Fibroblast of lung (primary cell): Measurements from ENCODE around the gene NR6A1. TPM values are rescaled to one million over a fixed set of nuclear protein-coding genes. Genes with fewer than 3 reads are reported as not detected.

Source experiments
- DNase-seq, 2 donors: peaks; one replicate each; pipeline versions ENCODE4 v3.0.0 to v3.0.0-alpha.2; 2010; ENCODE audit warnings: low read depth in 2 of 2
- H2AFZ ChIP-seq: 2 replicates; pipeline ENCODE4 v1.5.1; 2012; ENCODE audit warnings: low read length, control low read depth, inconsistent platforms
- H3K27ac ChIP-seq: 2 replicates; pipeline ENCODE4 v1.5.1; 2011; ENCODE audit warnings: low read length, control low read depth; ENCODE audit not compliant: insufficient read depth
- H3K27me3 ChIP-seq: 2 replicates; pipeline ENCODE4 v1.5.1; 2011; ENCODE audit warnings: mild to moderate bottlenecking, low read length; ENCODE audit not compliant: control insufficient read depth, insufficient read depth
- H3K36me3 ChIP-seq: 2 replicates; pipeline ENCODE4 v1.5.1; 2011; ENCODE audit warnings: low read length; ENCODE audit not compliant: control insufficient read depth, insufficient read depth
- H3K4me1 ChIP-seq: 2 replicates; pipeline ENCODE4 v1.5.1; 2011; ENCODE audit warnings: low read length; ENCODE audit not compliant: control insufficient read depth, insufficient read depth; ENCODE audit errors: extremely low read depth
- H3K4me2 ChIP-seq: 2 replicates; pipeline ENCODE4 v1.5.1; 2011; ENCODE audit warnings: low read length, control low read depth; ENCODE audit not compliant: insufficient read depth; ENCODE audit errors: extremely low read depth
- H3K4me3 ChIP-seq, 4 experiments: fragments of 200-600 bp in 1 of 4; sonication (generic) in 1 of 4; replicated peaks in 1 of 4; 2 replicates each; pipeline ENCODE4 v1.5.1; 2011 to 2016; ENCODE audit warnings: low read length in 4 of 4, low read depth in 3 of 4, mild to moderate bottlenecking in 3 of 4, control low read depth in 2 of 4, inconsistent platforms in 1 of 4, mixed read lengths in 1 of 4; ENCODE audit not compliant: insufficient read depth in 1 of 4; ENCODE audit errors: control extremely low read depth in 1 of 4
- H3K79me2 ChIP-seq: 2 replicates; pipeline ENCODE4 v1.5.1; 2012; ENCODE audit warnings: mild to moderate bottlenecking, low read length, inconsistent platforms; ENCODE audit not compliant: control insufficient read depth, insufficient read depth
- H3K9ac ChIP-seq: 2 replicates; pipeline ENCODE4 v1.5.1; 2011; ENCODE audit warnings: mild to moderate bottlenecking, low read length, control low read depth; ENCODE audit not compliant: insufficient read depth
- H3K9me3 ChIP-seq: 2 replicates; pipeline ENCODE4 v1.5.1; 2012; ENCODE audit warnings: low read depth, low read length; ENCODE audit not compliant: control insufficient read depth, insufficient read depth
- H4K20me1 ChIP-seq: 2 replicates; pipeline ENCODE4 v1.5.1; 2011; ENCODE audit warnings: low read length; ENCODE audit not compliant: control insufficient read depth, insufficient read depth; ENCODE audit errors: extremely low read depth
- EZH2 ChIP-seq: IDR thresholded peaks from 2 replicates; pipeline ENCODE4 v1.5.1; 2012; ENCODE audit warnings: low read length, control low read depth, mild to moderate bottlenecking; ENCODE audit errors: missing control alignments
- polyA plus RNA-seq, 2 donors: library from polyadenylated mRNA; depleted of rRNA in 1 of 2; stranded (reverse) in 1 of 2; unstranded in 1 of 2; fragments of >200 nt; gene quantifications; 2 replicates each; pipeline ENCODE4 v1.2.1, GENCODE V29; 2011 to 2012; ENCODE audit warnings: missing spikeins in 1 of 2
- total RNA-seq: library from RNA; depleted of rRNA; stranded (reverse); fragments of >200 nt; gene quantifications from 2 replicates; pipeline ENCODE4 v1.2.1, GENCODE V29; 2014
- TF ChIP-seq, protein P1 (sequence below), 2 donors: IDR thresholded peaks in 1 of 2; conservative IDR thresholded peaks in 1 of 2; 1 replicate in 1 of 2; 2 replicates in 1 of 2; pipeline ENCODE4 v1.5.1; 2011 to 2012; ENCODE audit warnings: low read length in 2 of 2, control low read depth in 1 of 2, inconsistent platforms in 1 of 2, low read depth in 1 of 2, mild to moderate bottlenecking in 1 of 2

The NR6A1 gene
- total and polyA plus RNA-seq, 2 donors (not counting 1 experiment from before 2014, with no cell fraction given), result 0.07 to 0.50 TPM

DNA sequence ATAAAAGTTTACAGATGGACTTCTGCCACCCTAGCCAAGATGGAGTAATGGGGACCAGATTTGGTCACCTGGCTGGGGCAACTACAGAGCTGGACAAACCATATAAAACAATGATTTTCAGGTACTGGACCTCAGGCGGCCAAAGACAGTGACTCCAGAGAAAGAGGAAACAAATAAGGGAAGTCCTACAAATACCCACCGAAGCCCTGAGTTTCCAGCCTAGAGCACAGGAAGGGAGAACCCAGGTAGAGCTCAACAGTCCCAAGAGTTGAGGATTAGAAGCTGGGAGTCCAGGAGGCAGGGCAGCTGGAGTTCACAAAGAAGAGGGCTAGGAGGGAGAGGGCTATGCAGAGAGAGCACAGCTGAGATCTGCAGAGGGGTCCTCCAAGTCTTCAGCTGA lies 157.3 kb downstream of the NR6A1 start:
- no peak overlapping the region for H2AFZ ChIP-seq
- H4K20me1 ChIP-seq, result no peaks in the 10 kb centered on the region
- DNase-seq, result no peak
- no peak overlapping the region for H3K4me3 ChIP-seq
- no peak overlapping the region for H3K4me2 ChIP-seq
- H3K36me3 ChIP-seq, result no peaks in the 10 kb centered on the region
- TF ChIP-seq EZH2, result no peak
- TF ChIP-seq, protein P1, sequence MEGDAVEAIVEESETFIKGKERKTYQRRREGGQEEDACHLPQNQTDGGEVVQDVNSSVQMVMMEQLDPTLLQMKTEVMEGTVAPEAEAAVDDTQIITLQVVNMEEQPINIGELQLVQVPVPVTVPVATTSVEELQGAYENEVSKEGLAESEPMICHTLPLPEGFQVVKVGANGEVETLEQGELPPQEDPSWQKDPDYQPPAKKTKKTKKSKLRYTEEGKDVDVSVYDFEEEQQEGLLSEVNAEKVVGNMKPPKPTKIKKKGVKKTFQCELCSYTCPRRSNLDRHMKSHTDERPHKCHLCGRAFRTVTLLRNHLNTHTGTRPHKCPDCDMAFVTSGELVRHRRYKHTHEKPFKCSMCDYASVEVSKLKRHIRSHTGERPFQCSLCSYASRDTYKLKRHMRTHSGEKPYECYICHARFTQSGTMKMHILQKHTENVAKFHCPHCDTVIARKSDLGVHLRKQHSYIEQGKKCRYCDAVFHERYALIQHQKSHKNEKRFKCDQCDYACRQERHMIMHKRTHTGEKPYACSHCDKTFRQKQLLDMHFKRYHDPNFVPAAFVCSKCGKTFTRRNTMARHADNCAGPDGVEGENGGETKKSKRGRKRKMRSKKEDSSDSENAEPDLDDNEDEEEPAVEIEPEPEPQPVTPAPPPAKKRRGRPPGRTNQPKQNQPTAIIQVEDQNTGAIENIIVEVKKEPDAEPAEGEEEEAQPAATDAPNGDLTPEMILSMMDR (conservative IDR thresholded peaks at IDR 0.05 in 1 of 2, IDR thresholded peaks at IDR 0.05 in 1 of 2; ENCODE audit: low read depth in 1 of 2, low read length in 2 of 2), result no peak
- H3K27me3 ChIP-seq, result peaks cover 4% of the 10 kb centered on the region
- H3K9ac ChIP-seq, result no peak overlapping the region
- no peak overlapping the region for H3K27ac ChIP-seq
- H3K79me2 ChIP-seq, result no peaks in the 10 kb centered on the region
- no peaks in the 10 kb centered on the region for H3K9me3 ChIP-seq
- H3K4me1 ChIP-seq, result no peaks in the 10 kb centered on the region

DNA sequence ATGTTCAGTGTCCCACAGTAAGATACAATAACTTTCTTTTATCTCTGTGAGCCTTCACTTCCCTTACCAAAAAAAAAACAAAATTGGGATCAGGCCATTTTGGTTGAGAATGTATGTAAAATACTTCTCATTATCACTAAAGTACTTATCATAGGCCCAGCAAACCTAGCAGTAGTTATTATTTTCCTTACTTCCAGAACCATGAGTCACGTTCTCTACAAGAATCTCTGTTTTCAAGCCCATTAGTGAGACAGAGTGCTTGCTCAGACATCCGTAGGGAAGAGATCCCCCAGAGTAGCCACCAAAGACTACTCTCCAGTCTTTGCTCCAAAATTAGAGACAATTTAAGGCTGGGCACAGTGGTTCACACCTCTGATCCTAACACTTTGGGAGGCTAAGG lies 160.0 kb downstream of the NR6A1 start:
- Histone ChIP-seq H3K4me3 (no peak overlapping the region), H2AFZ (no peak overlapping the region), H3K9ac (no peak overlapping the region), H3K9me3 (no peaks in the 10 kb centered on the region), H3K79me2 (no peaks in the 10 kb centered on the region), H3K27ac (no peak overlapping the region), H3K27me3 (peaks cover 4% of the 10 kb centered on the region), H3K36me3 (no peaks in the 10 kb centered on the region), H4K20me1 (no peaks in the 10 kb centered on the region), H3K4me1 (no peaks in the 10 kb centered on the region), H3K4me2 (no peak overlapping the region)
- DNase-seq, result peak in 1 of 2 donors; percentile 60
- no peak for TF ChIP-seq EZH2

GRCh38 chr9:124606027-124606426 lies 165.1 kb downstream of the NR6A1 start:
- Histone ChIP-seq H3K79me2 (no peaks in the 10 kb centered on the region), H3K27me3 (no peaks in the 10 kb centered on the region), H3K4me1 (no peaks in the 10 kb centered on the region), H3K36me3 (no peaks in the 10 kb centered on the region), H3K4me3 (no peak overlapping the region), H3K27ac (no peak overlapping the region), H3K9me3 (no peaks in the 10 kb centered on the region), H3K9ac (no peak overlapping the region), H4K20me1 (no peaks in the 10 kb centered on the region), H3K4me2 (no peak overlapping the region), H2AFZ (no peak overlapping the region)
- no peak for DNase-seq
- no peak for TF ChIP-seq EZH2
- TF ChIP-seq, protein P1 (conservative IDR thresholded peaks at IDR 0.05 in 1 of 2, IDR thresholded peaks at IDR 0.05 in 1 of 2; ENCODE audit: low read depth in 1 of 2, low read length in 2 of 2), result no peak
